Kidney (tissue), 14 donors: ENCODE results near the gene PRMT3. TPM values are rescaled to one million over a fixed set of nuclear protein-coding genes. Genes with fewer than 3 reads are reported as not detected.

Source experiments
- DNase-seq, 5 donors: peaks; one replicate each; pipeline ENCODE4 v3.0.0-alpha.2; 2013 to 2020
- FAIRE-seq: peaks from 2 replicates; lab custom pipeline; 2012; peaks lifted over from hg19 to GRCh38; lab: Jason Lieb, UNC
- H3K27ac ChIP-seq, 2 donors: one replicate each; pipeline ENCODE4 v1.7.0; 2013; ENCODE audit warnings: low read depth in 2 of 2, low read length in 2 of 2, inconsistent platforms in 1 of 2
- H3K27me3 ChIP-seq: one replicate; pipeline ENCODE4 v1.7.1; 2013; ENCODE audit warnings: low read length, inconsistent platforms; ENCODE audit not compliant: control insufficient read depth, insufficient read depth
- H3K36me3 ChIP-seq, 3 donors: one replicate each; pipeline versions ENCODE4 v1.7.0 to v1.7.1; 2013; ENCODE audit warnings: low read length in 3 of 3, control low read depth in 1 of 3, inconsistent platforms in 1 of 3; ENCODE audit not compliant: insufficient read depth in 3 of 3, control insufficient read depth in 2 of 3
- H3K4me1 ChIP-seq, 3 donors: one replicate each; pipeline versions ENCODE4 v1.7.0 to v1.7.1; 2013; ENCODE audit warnings: low read length in 3 of 3, inconsistent platforms in 1 of 3, low read depth in 1 of 3; ENCODE audit not compliant: control insufficient read depth in 2 of 3, insufficient read depth in 2 of 3
- H3K4me3 ChIP-seq, 3 donors: one replicate each; pipeline versions ENCODE4 v1.7.0 to v1.8.1; 2013; ENCODE audit warnings: low read length in 3 of 3, control low read depth in 1 of 3, inconsistent platforms in 1 of 3
- H3K9ac ChIP-seq, 3 donors: one replicate each; pipeline versions ENCODE4 v1.7.0 to v1.7.1; 2013; ENCODE audit warnings: low read length in 3 of 3, control low read depth in 1 of 3, inconsistent platforms in 1 of 3
- H3K9me3 ChIP-seq, 3 donors: one replicate each; pipeline versions ENCODE4 v1.7.0 to v1.7.1; 2013; ENCODE audit warnings: low read length in 3 of 3, control low read depth in 1 of 3, inconsistent platforms in 1 of 3; ENCODE audit not compliant: control insufficient read depth in 2 of 3, insufficient read depth in 1 of 3
- CTCF ChIP-seq: IDR thresholded peaks from 3 replicates; pipeline ENCODE4 v1.5.1; 2012; ENCODE audit warnings: mild to moderate bottlenecking, moderate library complexity, borderline replicate concordance; ENCODE audit not compliant: insufficient read depth; ENCODE audit errors: extremely low read depth
- intact Hi-C: fragments of 100-400 bp; cut with DNase I; formaldehyde crosslinking; loops from one replicate; pipeline ENCODE4 v1.11.1; 2022
- polyA plus RNA-seq: library from polyadenylated mRNA; stranded (reverse); fragments of 350-450 nt; fragmentation: Illumina TruSeq; extraction: RNeasy Lipid Tissue Mini Kit (QIAGEN cat#74804); gene quantifications from one replicate; pipeline ENCODE4 v1.2.3, GENCODE V29; 2014; ENCODE audit warnings: low read depth, low replicate concordance; ENCODE audit not compliant: insufficient read depth
- total RNA-seq: library from RNA; stranded (reverse); fragmentation: NEBNext Ultra II Directional; extraction: Animal tissue kit (Norgen Biotek cat#: 25700); gene quantifications from one replicate; pipeline ENCODE4 v1.2.1, GENCODE V29; 2021
- donor health status: control.
- donor health status: control.
- donor health status: control.
- donor health status: control.
- donor health status: control.
- donor health status: DM: yes; HTN: yes; CAD: no.
- donor health status: Normal renal cell carcinoma (clear cell type).

PRMT3 gene
- total and polyA plus RNA-seq, 2 donors from 2014 or later = 6.8 to 16.0 TPM

- Histone ChIP-seq H3K27ac (no peak overlapping the region), H3K4me3 (no peak overlapping the region), H3K9ac (no peak overlapping the region), H3K4me1 (no peaks in the 10 kb centered on the region), H3K9me3 (no peaks in the 10 kb centered on the region), H3K27me3 (no peaks in the 10 kb centered on the region), H3K36me3 (no peaks in the 10 kb centered on the region)
- FAIRE-seq = no peak
- intact Hi-C loops = no loop called here
- no peak for DNase-seq
- TF ChIP-seq CTCF = no peak
Measured at GRCh38 chr11:20448834-20449233, 61.3 kb downstream of the PRMT3 start.

GRCh38 chr11:20450829-20451228 lies 63.3 kb downstream of the PRMT3 start:
- Histone ChIP-seq H3K36me3 (no peaks in the 10 kb centered on the region), H3K9ac (no peak overlapping the region), H3K4me3 (no peak overlapping the region), H3K9me3 (no peaks in the 10 kb centered on the region), H3K4me1 (no peaks in the 10 kb centered on the region), H3K27me3 (no peaks in the 10 kb centered on the region), H3K27ac (no peak overlapping the region)
- no peak for FAIRE-seq
- intact Hi-C loops = no loop called here
- DNase-seq = no peak
- TF ChIP-seq CTCF = no peak

GRCh38 chr11:20451568-20451967 lies 64.1 kb downstream of the PRMT3 start:
- Histone ChIP-seq H3K36me3 (no peaks in the 10 kb centered on the region), H3K4me3 (no peak overlapping the region), H3K4me1 (no peaks in the 10 kb centered on the region), H3K27me3 (no peaks in the 10 kb centered on the region), H3K27ac (no peak overlapping the region), H3K9me3 (no peaks in the 10 kb centered on the region), H3K9ac (no peak overlapping the region)
- DNase-seq (no peak), FAIRE-seq (no peak)
- intact Hi-C loops = no loop called here
- TF ChIP-seq CTCF = no peak

- TF ChIP-seq CTCF = no peak
- Histone ChIP-seq H3K27ac (no peak overlapping the region), H3K4me3 (no peak overlapping the region), H3K36me3 (no peaks in the 10 kb centered on the region), H3K27me3 (no peaks in the 10 kb centered on the region), H3K9ac (no peak overlapping the region), H3K9me3 (no peaks in the 10 kb centered on the region), H3K4me1 (no peaks in the 10 kb centered on the region)
- no peak for FAIRE-seq
- intact Hi-C loops = no loop called here
- no peak for DNase-seq
Measured at GRCh38 chr11:20452585-20452984, 65.1 kb downstream of the PRMT3 start.
